ENCODE results near the gene DOCK2. TPM values are rescaled to one million over a fixed set of nuclear protein-coding genes. Genes with fewer than 3 reads are reported as not detected.

Gene DOCK2
- total and polyA plus RNA-seq, 2 of the 8 experiments (the other 6 are each of a cell fraction or from before 2014, with no cell fraction given) = 3.9 to 5.7 TPM

- H4K91ac ChIP-seq (replicated peaks; ENCODE audit: insufficient read length, low read length) = no peak overlapping the region
- H4K5ac ChIP-seq (ENCODE audit: insufficient read length, low read depth, low read length) = no peak overlapping the region
- POLR2A ChIA-PET (ENCODE audit: partially characterized antibody) = no interaction called here
- no peak overlapping the region for H3K4ac ChIP-seq (replicated peaks; ENCODE audit: insufficient read length, low read depth, low read length)
- H3K18ac ChIP-seq (ENCODE audit: extremely low read depth, low read length) = no peak overlapping the region
- no peak for TF ChIP-seq CREB1 (IDR thresholded peaks at IDR 0.05)
- no peak for TF ChIP-seq MAFK (IDR thresholded peaks at IDR 0.05; ENCODE audit: low read depth, low read length)
- TF ChIP-seq GTF2F1 (IDR thresholded peaks at IDR 0.05; ENCODE audit: borderline replicate concordance, low read depth, low read length) = no peak
- H2BK5ac ChIP-seq (ENCODE audit: low read depth, low read length) = no peak overlapping the region
- H2AK5ac ChIP-seq (ENCODE audit: low read depth, low read length) = no peak overlapping the region
- H4K20me1 ChIP-seq (replicated peaks in 1 of 2; ENCODE audit: control insufficient read depth in 1 of 2, insufficient read depth in 2 of 2, low read length in 2 of 2) = no peaks in the 10 kb centered on the region
- WGBS, 2 experiments (ENCODE audit: extremely low coverage in 1 of 2, insufficient coverage in 1 of 2, insufficient read length in 1 of 2, insufficient replicate concordance in 2 of 2, low coverage in 1 of 2, low lambda C conversion rate in 2 of 2, missing lambda C conversion rate in 1 of 2) = 77% methylated on average over 2 of the region's 2 CpGs; no CpG with 5 or more reads in 1 of the 2 experiments
- H3K23me2 ChIP-seq (ENCODE audit: low read depth, low read length) = no peaks in the 10 kb centered on the region
- H3K36me3 ChIP-seq (ENCODE audit: control insufficient read depth in 2 of 4, insufficient read depth in 4 of 4, low read length in 3 of 4) = no peaks in the 10 kb centered on the region
- H2BK12ac ChIP-seq (ENCODE audit: low read depth, low read length) = no peak overlapping the region
- H3K4me1 ChIP-seq (replicated peaks in 1 of 4; ENCODE audit: control insufficient read depth in 3 of 4, insufficient read depth in 4 of 4, low read length in 3 of 4) = peaks cover 0 to 4% (median 3%) of the 10 kb centered on the region in 4 experiments; a peak in 3 of 7 replicates
- no peak overlapping the region for H3K23ac ChIP-seq (ENCODE audit: insufficient read length)
- H2BK15ac ChIP-seq (ENCODE audit: low read length) = no peak overlapping the region
- DNase-seq (ENCODE audit: low read depth in 1 of 2, low spot score in 2 of 2) = no peak
- no peak overlapping the region for H3K9ac ChIP-seq (replicated peaks in 1 of 4; ENCODE audit: extremely low read depth in 1 of 4, low read depth in 3 of 4, low read length in 3 of 4)
- no peak overlapping the region for H2BK120ac ChIP-seq (replicated peaks; ENCODE audit: low read depth, low read length)
- no peaks in the 10 kb centered on the region for H3K79me2 ChIP-seq (ENCODE audit: control insufficient read depth in 1 of 2, insufficient read depth in 2 of 2, low read length in 2 of 2)
- no peaks in the 10 kb centered on the region for H3K27me3 ChIP-seq (replicated peaks in 1 of 4; ENCODE audit: control insufficient read depth in 3 of 4, extremely low read depth in 1 of 4, insufficient read depth in 3 of 4, low read length in 3 of 4)
- no peak overlapping the region for H4K8ac ChIP-seq (ENCODE audit: extremely low read depth, insufficient read depth, low read length)
- no peak overlapping the region for H3K4me2 ChIP-seq (ENCODE audit: insufficient read depth in 1 of 2, low read depth in 2 of 2, low read length in 2 of 2)
- H3K4me3 ChIP-seq (ENCODE audit: extremely low read depth in 1 of 4, insufficient read depth in 2 of 4, low read depth in 3 of 4, low read length in 4 of 4) = no peak overlapping the region
- H2BK20ac ChIP-seq (ENCODE audit: low read length) = no peak overlapping the region
- no peaks in the 10 kb centered on the region for H3K79me1 ChIP-seq (ENCODE audit: low read depth, low read length)
- CTCF ChIA-PET (ENCODE audit: partially characterized antibody) = no interaction called here
- no peak for FAIRE-seq
- no peak overlapping the region for H3K27ac ChIP-seq (ENCODE audit: low read depth, low read length)
- no peaks in the 10 kb centered on the region for H3K9me3 ChIP-seq (ENCODE audit: insufficient read depth in 2 of 2, low read depth in 1 of 2, low read length in 1 of 2)
- H3K14ac ChIP-seq (ENCODE audit: insufficient read length) = no peak overlapping the region
- H2AFZ ChIP-seq (ENCODE audit: low read length) = no peak overlapping the region
- no peak overlapping the region for H3K56ac ChIP-seq (replicated peaks; ENCODE audit: insufficient read length, low read depth, low read length)
Measured at GRCh38 chr5:169753795-169754194, 116.7 kb downstream of the DOCK2 start.
